ENCODE measurements around the gene ARID5A. TPM values are rescaled to one million over a fixed set of nuclear protein-coding genes. Genes with fewer than 3 reads are reported as not detected.

The ARID5A gene
- total RNA-seq, 1 donor from 2014 or later = 7.1 TPM

GRCh38 chr2:96521219-96521618 is 15.3 kb upstream of the ARID5A start:
- DNase-seq (ENCODE audit: low spot score, unreplicated experiment) = no peak
- H3K9me3 Mint-ChIP-seq (ENCODE audit: low read depth) = peaks cover 11% of the 10 kb centered on the region
- H3K27ac Mint-ChIP-seq = no peak overlapping the region
- H3K4me1 Mint-ChIP-seq (ENCODE audit: low read depth) = no peaks in the 10 kb centered on the region
- peaks cover 16% of the 10 kb centered on the region for H3K27me3 Mint-ChIP-seq
- TF ChIP-seq CTCF (IDR thresholded peaks at IDR 0.05; ENCODE audit: unreplicated experiment) = no peak
- no peaks in the 10 kb centered on the region for H3K36me3 Mint-ChIP-seq (ENCODE audit: insufficient read depth)
- H3K4me3 Mint-ChIP-seq (ENCODE audit: low read depth) = no peak overlapping the region

- TF ChIP-seq CTCF (IDR thresholded peaks at IDR 0.05; ENCODE audit: unreplicated experiment) = no peak
- DNase-seq (ENCODE audit: low spot score, unreplicated experiment) = no peak
- Mint-ChIP-seq H3K36me3 (ENCODE audit: insufficient read depth) (no peaks in the 10 kb centered on the region), H3K4me1 (ENCODE audit: low read depth) (peaks cover 2% of the 10 kb centered on the region), H3K9me3 (ENCODE audit: low read depth) (peaks cover under 1% of the 10 kb centered on the region), H3K4me3 (ENCODE audit: low read depth) (no peak overlapping the region), H3K27ac (no peak overlapping the region), H3K27me3 (peaks cover 22% of the 10 kb centered on the region)
Observed at GRCh38 chr2:96522304-96523203, 14.0 kb upstream of the ARID5A start.

GRCh38 chr2:96523659-96524481 is 12.7 kb upstream of the ARID5A start:
- H3K9me3 Mint-ChIP-seq (ENCODE audit: low read depth) = no peaks in the 10 kb centered on the region
- no peaks in the 10 kb centered on the region for H3K36me3 Mint-ChIP-seq (ENCODE audit: insufficient read depth)
- peaks cover 33% of the 10 kb centered on the region for H3K27me3 Mint-ChIP-seq
- H3K27ac Mint-ChIP-seq = no peak overlapping the region
- H3K4me1 Mint-ChIP-seq (ENCODE audit: low read depth) = peaks cover 2% of the 10 kb centered on the region
- H3K4me3 Mint-ChIP-seq (ENCODE audit: low read depth) = no peak overlapping the region
- no peak for TF ChIP-seq CTCF (IDR thresholded peaks at IDR 0.05; ENCODE audit: unreplicated experiment)
- DNase-seq (ENCODE audit: low spot score, unreplicated experiment) = no peak

- Mint-ChIP-seq H3K27me3 (peaks cover 39% of the 10 kb centered on the region), H3K9me3 (ENCODE audit: low read depth) (no peaks in the 10 kb centered on the region), H3K4me3 (ENCODE audit: low read depth) (no peak overlapping the region), H3K27ac (no peak overlapping the region), H3K4me1 (ENCODE audit: low read depth) (peaks cover 2% of the 10 kb centered on the region), H3K36me3 (ENCODE audit: insufficient read depth) (no peaks in the 10 kb centered on the region)
- TF ChIP-seq CTCF (IDR thresholded peaks at IDR 0.05; ENCODE audit: unreplicated experiment) = no peak
- no peak for DNase-seq (ENCODE audit: low spot score, unreplicated experiment)
Observed at GRCh38 chr2:96524482-96525210, 11.9 kb upstream of the ARID5A start.

GRCh38 chr2:96525211-96525507 is 11.4 kb upstream of the ARID5A start:
- Mint-ChIP-seq H3K27ac (no peak overlapping the region), H3K4me1 (ENCODE audit: low read depth) (peaks cover 2% of the 10 kb centered on the region), H3K4me3 (ENCODE audit: low read depth) (no peak overlapping the region), H3K27me3 (peaks cover 44% of the 10 kb centered on the region), H3K9me3 (ENCODE audit: low read depth) (no peaks in the 10 kb centered on the region), H3K36me3 (ENCODE audit: insufficient read depth) (no peaks in the 10 kb centered on the region)
- DNase-seq (ENCODE audit: low spot score, unreplicated experiment) = no peak
- no peak for TF ChIP-seq CTCF (IDR thresholded peaks at IDR 0.05; ENCODE audit: unreplicated experiment)

All from progenitor cell of endocrine pancreas (in vitro differentiated cells).